Tibial artery (tissue), 4 donors: ENCODE results near the gene PDX1.

Experiments used
- DNase-seq, 2 donors: peaks; one replicate each; pipeline ENCODE4 v3.0.0-alpha.2; 2019
- H3K27ac ChIP-seq, 2 donors: fragments of 200-600 bp; sonication (generic) in 1 of 2; 1 replicate in 1 of 2; 2 replicates in 1 of 2; pipeline ENCODE4 v1.5.1; 2018 to 2019; ENCODE audit warnings: mild to moderate bottlenecking in 1 of 2
- H3K27me3 ChIP-seq, 2 donors: fragments of 200-600 bp; sonication (generic) in 1 of 2; one replicate each; pipeline versions ENCODE4 v1.5.1 to v1.6.0; 2016 to 2019
- H3K36me3 ChIP-seq, 3 donors: fragments of 200-600 bp; sonication (generic) in 2 of 3; one replicate each; pipeline ENCODE4 v1.5.1; 2016 to 2019; ENCODE audit warnings: mild to moderate bottlenecking in 2 of 3
- H3K4me1 ChIP-seq, 4 donors: fragments of 200-600 bp; sonication (generic) in 2 of 4; 1 replicate in 3 of 4; 2 replicates in 1 of 4; pipeline ENCODE4 v1.5.1; 2016 to 2019
- H3K4me3 ChIP-seq, 2 donors: fragments of 200-600 bp; sonication (generic) in 1 of 2; 1 replicate in 1 of 2; 2 replicates in 1 of 2; pipeline ENCODE4 v1.5.1; 2018 to 2019; ENCODE audit warnings: mild to moderate bottlenecking in 2 of 2
- H3K9me3 ChIP-seq, 3 donors: fragments of 200-600 bp; sonication (generic) in 1 of 3; one replicate each; pipeline ENCODE4 v1.5.1; 2016 to 2019
- intact Hi-C: fragments of 100-400 bp; cut with DNase I; formaldehyde crosslinking; loops from one replicate; pipeline ENCODE4 v1.15.0; 2023; ENCODE audit warnings: low total_unique reads
- TF ChIP-seq, protein P1 (sequence below), 2 experiments: fragments of 200-600 bp in 1 of 2; fragments of 450-650 bp in 1 of 2; IDR thresholded peaks; one replicate each; pipeline ENCODE4 v1.5.1; 2017 to 2019; ENCODE audit warnings: antibody characterized with exemption in 2 of 2, mild to moderate bottlenecking in 1 of 2, moderate library complexity in 1 of 2

The PDX1 gene

GRCh38 chr13:27927444-27928352, 7.9 kb downstream of the PDX1 start:
- H3K9me3 ChIP-seq: no peaks in the 10 kb centered on the region
- no peak for DNase-seq
- TF ChIP-seq, protein P1, sequence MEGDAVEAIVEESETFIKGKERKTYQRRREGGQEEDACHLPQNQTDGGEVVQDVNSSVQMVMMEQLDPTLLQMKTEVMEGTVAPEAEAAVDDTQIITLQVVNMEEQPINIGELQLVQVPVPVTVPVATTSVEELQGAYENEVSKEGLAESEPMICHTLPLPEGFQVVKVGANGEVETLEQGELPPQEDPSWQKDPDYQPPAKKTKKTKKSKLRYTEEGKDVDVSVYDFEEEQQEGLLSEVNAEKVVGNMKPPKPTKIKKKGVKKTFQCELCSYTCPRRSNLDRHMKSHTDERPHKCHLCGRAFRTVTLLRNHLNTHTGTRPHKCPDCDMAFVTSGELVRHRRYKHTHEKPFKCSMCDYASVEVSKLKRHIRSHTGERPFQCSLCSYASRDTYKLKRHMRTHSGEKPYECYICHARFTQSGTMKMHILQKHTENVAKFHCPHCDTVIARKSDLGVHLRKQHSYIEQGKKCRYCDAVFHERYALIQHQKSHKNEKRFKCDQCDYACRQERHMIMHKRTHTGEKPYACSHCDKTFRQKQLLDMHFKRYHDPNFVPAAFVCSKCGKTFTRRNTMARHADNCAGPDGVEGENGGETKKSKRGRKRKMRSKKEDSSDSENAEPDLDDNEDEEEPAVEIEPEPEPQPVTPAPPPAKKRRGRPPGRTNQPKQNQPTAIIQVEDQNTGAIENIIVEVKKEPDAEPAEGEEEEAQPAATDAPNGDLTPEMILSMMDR (IDR thresholded peaks at IDR 0.05): no peak
- no peak overlapping the region for H3K27ac ChIP-seq
- peaks cover 0 to 88% of the 10 kb centered on the region in 2 donors for H3K27me3 ChIP-seq
- intact Hi-C loops: no loop called here
- H3K36me3 ChIP-seq: no peaks in the 10 kb centered on the region
- H3K4me3 ChIP-seq: no peak overlapping the region
- peaks cover 0 to 27% (median 14%) of the 10 kb centered on the region in 4 donors for H3K4me1 ChIP-seq

GRCh38 chr13:27928353-27928804, 8.6 kb downstream of the PDX1 start:
- Histone ChIP-seq H3K27me3 (peaks cover 0 to 82% of the 10 kb centered on the region in 2 donors), H3K4me3 (no peak overlapping the region), H3K36me3 (no peaks in the 10 kb centered on the region), H3K9me3 (no peaks in the 10 kb centered on the region), H3K27ac (no peak overlapping the region), H3K4me1 (peaks cover 0 to 27% (median 14%) of the 10 kb centered on the region in 4 donors)
- TF ChIP-seq, protein P1 (IDR thresholded peaks at IDR 0.05): no peak
- intact Hi-C loops: no loop called here
- no peak for DNase-seq

DNA sequence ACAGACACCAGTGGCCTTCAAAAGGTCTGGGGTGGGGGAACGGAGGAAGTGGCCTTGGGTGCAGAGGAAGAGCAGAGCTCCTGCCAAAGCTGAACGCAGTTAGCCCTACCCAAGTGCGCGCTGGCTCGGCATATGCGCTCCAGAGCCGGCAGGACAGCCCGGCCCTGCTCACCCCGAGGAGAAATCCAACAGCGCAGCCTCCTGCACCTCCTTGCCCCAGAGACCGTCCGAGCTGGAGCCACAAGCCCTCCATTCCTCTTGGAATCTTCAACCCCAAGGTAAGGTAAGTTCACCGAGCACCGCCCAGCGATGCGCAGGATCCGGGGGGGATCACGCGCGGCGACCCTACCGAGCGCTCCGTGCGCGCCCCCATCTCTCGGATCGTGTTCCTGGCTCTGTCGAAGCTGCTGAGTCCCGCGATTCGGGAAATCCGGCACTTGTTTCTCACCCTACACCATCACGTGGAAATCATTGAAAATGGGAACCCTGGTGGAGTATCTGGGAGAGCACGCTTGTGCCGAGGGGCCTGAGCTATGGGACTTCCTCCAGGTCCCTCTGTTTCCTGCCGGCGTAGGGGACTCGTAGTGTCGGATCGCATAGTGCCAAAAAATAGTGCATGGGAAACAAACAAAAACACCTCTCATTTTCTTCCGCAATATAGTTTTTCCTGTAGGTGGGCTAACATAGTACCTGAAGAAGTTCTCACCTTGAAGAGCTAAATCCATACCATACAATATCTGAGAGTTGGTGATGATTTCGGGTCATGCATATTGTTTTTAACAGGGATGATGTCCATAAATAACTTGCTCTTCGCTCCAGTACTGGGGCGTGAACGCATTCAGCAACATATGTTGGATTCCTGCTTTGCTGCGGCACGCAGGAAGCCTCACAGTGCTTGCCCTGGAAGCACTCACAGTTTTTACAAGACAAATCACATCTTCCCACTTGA, 9.3 kb downstream of the PDX1 start:
- no peak for DNase-seq
- Histone ChIP-seq H3K27me3 (peaks cover 0 to 80% of the 10 kb centered on the region in 2 donors), H3K4me1 (peaks cover 0 to 23% (median 14%) of the 10 kb centered on the region in 4 donors), H3K4me3 (no peak overlapping the region), H3K9me3 (no peaks in the 10 kb centered on the region), H3K36me3 (no peaks in the 10 kb centered on the region), H3K27ac (no peak overlapping the region)
- TF ChIP-seq, protein P1 (IDR thresholded peaks at IDR 0.05): no peak
- intact Hi-C loops: no loop called here

DNA sequence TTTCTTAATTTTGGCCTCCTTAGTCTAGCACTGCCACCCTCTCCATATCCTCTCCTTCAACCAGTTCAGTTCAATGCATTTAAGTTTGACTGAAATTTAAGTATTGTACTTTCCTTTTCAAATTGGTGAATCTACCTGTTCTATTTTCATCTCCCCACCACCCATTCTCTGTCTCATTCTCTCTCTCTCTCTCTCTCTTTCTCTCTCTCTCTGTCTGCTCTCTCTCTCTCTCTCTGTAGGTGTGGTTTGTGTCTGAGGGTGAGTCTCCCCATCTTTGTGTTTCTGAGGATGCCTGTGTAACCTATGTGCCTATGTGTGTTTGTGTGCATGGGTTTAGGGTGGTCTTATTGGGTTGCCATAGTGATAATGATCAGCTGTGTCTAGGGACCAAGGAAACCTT, 10.1 kb downstream of the PDX1 start:
- Histone ChIP-seq H3K36me3 (no peaks in the 10 kb centered on the region), H3K4me1 (peaks cover 0 to 18% (median 10%) of the 10 kb centered on the region in 4 donors), H3K27me3 (peaks cover 0 to 72% of the 10 kb centered on the region in 2 donors), H3K27ac (no peak overlapping the region), H3K9me3 (no peaks in the 10 kb centered on the region), H3K4me3 (no peak overlapping the region)
- TF ChIP-seq, protein P1 (IDR thresholded peaks at IDR 0.05): no peak
- intact Hi-C loops: no loop called here
- no peak for DNase-seq

GRCh38 chr13:27933118-27933517, 13.3 kb downstream of the PDX1 start:
- TF ChIP-seq, protein P1 (IDR thresholded peaks at IDR 0.05): no peak
- peaks cover 0 to 39% of the 10 kb centered on the region in 2 donors for H3K27me3 ChIP-seq
- peaks cover 0 to 2% (median under 1%) of the 10 kb centered on the region in 4 donors for H3K4me1 ChIP-seq
- H3K27ac ChIP-seq: no peak overlapping the region
- intact Hi-C loops: no loop called here
- no peaks in the 10 kb centered on the region for H3K36me3 ChIP-seq
- no peak overlapping the region for H3K4me3 ChIP-seq
- DNase-seq: no peak
- H3K9me3 ChIP-seq: no peaks in the 10 kb centered on the region
